H1 (cell line): ENCODE data around the gene GABARAPL1. TPM values are rescaled to one million over a fixed set of nuclear protein-coding genes. Genes with fewer than 3 reads are reported as not detected.

Experiments used
- CTCF ChIA-PET: fragments of 300-600 bp; sonication (Branson Sonifier 250); formaldehyde crosslinking; loops from one replicate; lab custom pipeline; 2021; ENCODE audit not compliant: partially characterized antibody; lab: Charles Lee
- POLR2A ChIA-PET: fragments of 300-600 bp; sonication (Branson Sonifier 250); formaldehyde crosslinking; loops from one replicate; lab custom pipeline; 2021; ENCODE audit warnings: inconsistent platforms; ENCODE audit not compliant: partially characterized antibody; lab: Charles Lee
- DNase-seq, 2 experiments: peaks; one replicate each; pipeline versions ENCODE4 v3.0.0 to v3.0.0-alpha.2; 2010 to 2022; ENCODE audit warnings: low spot score in 2 of 2, low read depth in 1 of 2, mixed read lengths in 1 of 2
- FAIRE-seq: peaks from 2 replicates; lab custom pipeline; 2011; peaks lifted over from hg19 to GRCh38; lab: Jason Lieb, UNC
- H2AFZ ChIP-seq: 2 replicates; pipeline ENCODE4 v1.8.1; 2012; ENCODE audit warnings: low read length, inconsistent platforms
- H2AK5ac ChIP-seq: 2 replicates; pipeline ENCODE4 v1.6.1; 2013; ENCODE audit warnings: low read depth, low read length
- H2BK120ac ChIP-seq: replicated peaks from 2 replicates; pipeline ENCODE3; 2013; ENCODE audit warnings: low read depth, low read length, inconsistent platforms
- H2BK12ac ChIP-seq: 2 replicates; pipeline ENCODE4 v1.6.1; 2013; ENCODE audit warnings: low read depth, low read length
- H2BK15ac ChIP-seq: 2 replicates; pipeline ENCODE4 v1.6.1; 2013; ENCODE audit warnings: low read length
- H2BK20ac ChIP-seq: 2 replicates; pipeline ENCODE4 v1.6.1; 2013; ENCODE audit warnings: low read length
- H2BK5ac ChIP-seq: 2 replicates; pipeline ENCODE4 v1.6.1; 2013; ENCODE audit warnings: low read depth, low read length
- H3K14ac ChIP-seq: 2 replicates; pipeline ENCODE4 v1.6.1; 2013; ENCODE audit warnings: inconsistent platforms; ENCODE audit not compliant: insufficient read length
- H3K18ac ChIP-seq: 2 replicates; pipeline ENCODE4 v1.6.1; 2013; ENCODE audit warnings: low read length; ENCODE audit errors: extremely low read depth
- H3K23ac ChIP-seq: 2 replicates; pipeline ENCODE4 v1.6.1; 2013; ENCODE audit warnings: inconsistent platforms; ENCODE audit not compliant: insufficient read length
- H3K23me2 ChIP-seq: 2 replicates; pipeline ENCODE4 v1.6.1; 2013; ENCODE audit warnings: low read depth, low read length
- H3K27ac ChIP-seq: 2 replicates; pipeline ENCODE4 v1.6.1; 2011; ENCODE audit warnings: low read depth, low read length, inconsistent platforms
- H3K27me3 ChIP-seq, 4 experiments: replicated peaks in 1 of 4; 1 replicate in 1 of 4; 2 replicates in 3 of 4; pipeline versions ENCODE4 v1.6.1 to v1.8.1; 2011 to 2013; ENCODE audit warnings: low read length in 3 of 4, mild to moderate bottlenecking in 3 of 4, inconsistent platforms in 2 of 4, mixed read lengths in 2 of 4, moderate library complexity in 1 of 4; ENCODE audit not compliant: control insufficient read depth in 3 of 4, insufficient read depth in 3 of 4; ENCODE audit errors: extremely low read depth in 1 of 4
- H3K36me3 ChIP-seq, 4 experiments: 2 replicates each; pipeline versions ENCODE4 v1.6.1 to v1.8.1; 2011 to 2013; ENCODE audit warnings: mild to moderate bottlenecking in 4 of 4, low read length in 3 of 4, moderate library complexity in 2 of 4, control low read depth in 1 of 4, inconsistent platforms in 1 of 4; ENCODE audit not compliant: insufficient read depth in 4 of 4, control insufficient read depth in 2 of 4
- H3K4ac ChIP-seq: replicated peaks from 2 replicates; pipeline ENCODE3; 2013; ENCODE audit warnings: low read length, low read depth, mixed read lengths, inconsistent platforms; ENCODE audit not compliant: insufficient read length
- H3K4me1 ChIP-seq, 4 experiments: replicated peaks in 1 of 4; 1 replicate in 1 of 4; 2 replicates in 3 of 4; pipeline versions ENCODE4 v1.6.1 to v1.8.1; 2011 to 2013; ENCODE audit warnings: low read length in 3 of 4, inconsistent platforms in 2 of 4, mixed read lengths in 1 of 4; ENCODE audit not compliant: insufficient read depth in 4 of 4, control insufficient read depth in 3 of 4
- H3K4me2 ChIP-seq, 2 experiments: 2 replicates each; pipeline versions ENCODE4 v1.6.1 to v1.8.1; 2011 to 2013; ENCODE audit warnings: low read depth in 2 of 2, low read length in 2 of 2, control low read depth in 1 of 2, inconsistent platforms in 1 of 2, mild to moderate bottlenecking in 1 of 2; ENCODE audit not compliant: insufficient read depth in 1 of 2
- H3K4me3 ChIP-seq, 4 experiments: fragments of 200-600, 300-600 bp in 1 of 4; sonication (generic), shearing (Covaris generic), sonication (Bioruptor Twin) in 1 of 4; 2 replicates each; pipeline versions ENCODE4 v1.5.1 to v1.8.1; 2011 to 2016; ENCODE audit warnings: low read length in 4 of 4, low read depth in 3 of 4, control low read depth in 2 of 4, inconsistent platforms in 2 of 4, mild to moderate bottlenecking in 2 of 4, mixed read lengths in 1 of 4, moderate library complexity in 1 of 4; ENCODE audit not compliant: insufficient read depth in 2 of 4; ENCODE audit errors: extremely low read depth in 1 of 4
- H3K56ac ChIP-seq: replicated peaks from 2 replicates; pipeline ENCODE3; 2013; ENCODE audit warnings: low read depth, mild to moderate bottlenecking, mixed read lengths, low read length, inconsistent platforms; ENCODE audit not compliant: insufficient read length
- H3K79me1 ChIP-seq: 2 replicates; pipeline ENCODE4 v1.6.1; 2013; ENCODE audit warnings: low read depth, low read length, control low read depth
- H3K79me2 ChIP-seq, 2 experiments: 2 replicates each; pipeline versions ENCODE4 v1.6.1 to v1.8.1; 2012 to 2013; ENCODE audit warnings: low read length in 2 of 2, mild to moderate bottlenecking in 2 of 2, inconsistent platforms in 1 of 2; ENCODE audit not compliant: insufficient read depth in 2 of 2, control insufficient read depth in 1 of 2
- H3K9ac ChIP-seq, 4 experiments: replicated peaks in 1 of 4; 1 replicate in 1 of 4; 2 replicates in 3 of 4; pipeline versions ENCODE4 v1.6.1 to v1.8.1; 2011 to 2013; ENCODE audit warnings: low read depth in 3 of 4, low read length in 3 of 4, control low read depth in 2 of 4, mild to moderate bottlenecking in 2 of 4, moderate library complexity in 2 of 4, inconsistent platforms in 1 of 4; ENCODE audit errors: extremely low read depth in 1 of 4
- H3K9me3 ChIP-seq, 2 experiments: 2 replicates each; pipeline versions ENCODE4 v1.6.1 to v1.8.1; 2012 to 2013; ENCODE audit warnings: mild to moderate bottlenecking in 2 of 2, moderate library complexity in 2 of 2, control low read depth in 1 of 2, inconsistent platforms in 1 of 2, low read depth in 1 of 2, low read length in 1 of 2, mixed read lengths in 1 of 2; ENCODE audit not compliant: insufficient read depth in 2 of 2
- H4K20me1 ChIP-seq, 2 experiments: replicated peaks in 1 of 2; 2 replicates each; pipeline versions ENCODE3 to v1.8.1; 2011 to 2013; ENCODE audit warnings: inconsistent platforms in 2 of 2, low read length in 2 of 2, mild to moderate bottlenecking in 1 of 2; ENCODE audit not compliant: insufficient read depth in 2 of 2, control insufficient read depth in 1 of 2
- H4K5ac ChIP-seq: 2 replicates; pipeline ENCODE4 v1.6.1; 2013; ENCODE audit warnings: low read length, low read depth, mixed read lengths, inconsistent platforms; ENCODE audit not compliant: insufficient read length
- H4K8ac ChIP-seq: 2 replicates; pipeline ENCODE4 v1.8.0; 2013; ENCODE audit warnings: mild to moderate bottlenecking, moderate library complexity, low read length, inconsistent platforms; ENCODE audit not compliant: insufficient read depth; ENCODE audit errors: extremely low read depth
- H4K91ac ChIP-seq: replicated peaks from 2 replicates; pipeline ENCODE3; 2013; ENCODE audit warnings: low read length, mixed read lengths, inconsistent platforms; ENCODE audit not compliant: insufficient read length
- CHD2 ChIP-seq: IDR thresholded peaks from 2 replicates; pipeline ENCODE4 v1.6.1; 2012; ENCODE audit warnings: low read length, improper control_type of control experiment
- EZH2 ChIP-seq: fragments of 200-600 bp; sonication (generic); IDR thresholded peaks from 2 replicates; pipeline ENCODE4 v1.7.1; 2012; ENCODE audit warnings: low read depth, mild to moderate bottlenecking, moderate library complexity, low read length, inconsistent platforms; ENCODE audit not compliant: severe bottlenecking
- polyA plus RNA-seq, 7 experiments: library from polyadenylated mRNA; depleted of rRNA in 3 of 7; stranded (reverse) in 5 of 7; unstranded in 2 of 7; fragments of >200 nt in 5 of 7; fragments of 200-250 nt in 2 of 7; gene quantifications; 1 replicate in 5 of 7; 2 replicates in 1 of 7; 4 replicates in 1 of 7; pipeline versions ENCODE4 v1.2.1 to v1.2.3, GENCODE V29; 2011 to 2013; ENCODE audit warnings: missing spikeins in 2 of 7, mixed read lengths in 2 of 7
- total RNA-seq: library from RNA; stranded (reverse); fragmentation: NEBNext Ultra II Directional; extraction: Animal tissue kit (Norgen Biotek cat#: 25700); gene quantifications from 2 replicates; pipeline ENCODE4 v1.2.1, GENCODE V29; 2021

The GABARAPL1 gene
- total and polyA plus RNA-seq, 2 of the 8 experiments (the other 6 are each of a cell fraction or from before 2014, with no cell fraction given): 56.1 to 87.9 TPM

GRCh38 chr12:10256064-10256463 is 43.4 kb downstream of the GABARAPL1 start:
- no peak overlapping the region for H3K14ac ChIP-seq
- no peak overlapping the region for H3K23ac ChIP-seq
- H3K27me3 ChIP-seq: no peaks in the 10 kb centered on the region
- no peak overlapping the region for H3K56ac ChIP-seq
- no peaks in the 10 kb centered on the region for H3K23me2 ChIP-seq
- H2AFZ ChIP-seq: no peak overlapping the region
- DNase-seq: no peak
- no peak overlapping the region for H2BK20ac ChIP-seq
- no peak overlapping the region for H3K9ac ChIP-seq
- H4K91ac ChIP-seq: no peak overlapping the region
- H3K9me3 ChIP-seq: no peaks in the 10 kb centered on the region; a peak in 1 of 4 replicates
- H2BK12ac ChIP-seq: no peak overlapping the region
- H3K27ac ChIP-seq: no peak overlapping the region
- POLR2A ChIA-PET: no interaction called here
- no peak overlapping the region for H2BK15ac ChIP-seq
- H3K36me3 ChIP-seq: no peaks in the 10 kb centered on the region
- no peak overlapping the region for H3K4ac ChIP-seq
- no peak for TF ChIP-seq EZH2
- no peak for TF ChIP-seq CHD2
- H3K4me3 ChIP-seq: no peak overlapping the region
- H3K79me2 ChIP-seq: no peaks in the 10 kb centered on the region
- H2BK120ac ChIP-seq: no peak overlapping the region
- no peaks in the 10 kb centered on the region for H4K20me1 ChIP-seq
- CTCF ChIA-PET: no interaction called here
- no peak for FAIRE-seq
- H3K4me2 ChIP-seq: no peak overlapping the region
- no peak overlapping the region for H2BK5ac ChIP-seq
- H4K8ac ChIP-seq: no peak overlapping the region
- H2AK5ac ChIP-seq: no peak overlapping the region
- no peaks in the 10 kb centered on the region for H3K4me1 ChIP-seq
- no peaks in the 10 kb centered on the region for H3K79me1 ChIP-seq
- H3K18ac ChIP-seq: no peak overlapping the region
- no peak overlapping the region for H4K5ac ChIP-seq
